WTC11 (cell line): ENCODE measurements around the gene UMAD1. TPM values are rescaled to one million over a fixed set of nuclear protein-coding genes. Genes with fewer than 3 reads are reported as not detected.

Source experiments
- ATAC-seq: fragments of 200-7000 bp; cut with Tn5 transposase; 2 replicates; pipeline ENCODE4 v1.10.0; 2021; ENCODE audit warnings: mild to moderate bottlenecking, moderate library complexity
- CTCF ChIA-PET: fragments of 300-600 bp; sonication (Branson Sonifier 250); formaldehyde crosslinking; loops from one replicate; lab custom pipeline; 2021; ENCODE audit warnings: antibody characterized with exemption; lab: Charles Lee
- POLR2A ChIA-PET: fragments of 350-600 bp; sonication (Branson Sonifier 250); formaldehyde crosslinking; loops from one replicate; lab custom pipeline; 2021; ENCODE audit warnings: antibody characterized with exemption; lab: Charles Lee
- DNase-seq: peaks from one replicate; pipeline ENCODE4 v3.0.0; 2021; ENCODE audit warnings: low spot score
- H3K27ac Mint-ChIP-seq: 2 replicates; pipeline ENCODE4 v1.8.0; 2021; ENCODE audit warnings: mixed read lengths
- H3K27me3 Mint-ChIP-seq: 2 replicates; pipeline ENCODE4 v1.8.0; 2021; ENCODE audit warnings: low read depth, mild to moderate bottlenecking, moderate library complexity, mixed read lengths
- H3K36me3 Mint-ChIP-seq: 2 replicates; pipeline ENCODE4 v1.8.0; 2021; ENCODE audit warnings: mixed read lengths
- H3K4me1 Mint-ChIP-seq: 2 replicates; pipeline ENCODE4 v1.8.0; 2022; ENCODE audit warnings: mixed read lengths
- H3K4me3 Mint-ChIP-seq: 2 replicates; pipeline ENCODE4 v1.8.0; 2021; ENCODE audit warnings: mild to moderate bottlenecking, moderate library complexity, mixed read lengths
- H3K9me3 Mint-ChIP-seq: 2 replicates; pipeline ENCODE4 v1.8.0; 2021; ENCODE audit warnings: mixed read lengths
- GABPB1 ChIP-seq: sonication (generic); formaldehyde crosslinking; IDR thresholded peaks from 2 replicates; pipeline ENCODE4 v1.8.1; 2023; ENCODE audit warnings: mild to moderate bottlenecking, missing genetic modification reagents
- HMGA2 ChIP-seq: fragments of 250-450 bp; sonication (Bioruptor Pico); IDR thresholded peaks from 2 replicates; pipeline ENCODE4 v1.4.0; 2021; ENCODE audit warnings: mild to moderate bottlenecking, moderate library complexity
- IRF2 ChIP-seq: sonication (generic); formaldehyde crosslinking; IDR thresholded peaks from 2 replicates; pipeline ENCODE4 v1.8.0; 2022; ENCODE audit warnings: low read depth, missing genetic modification reagents, borderline replicate concordance
- MXD4 ChIP-seq: fragments of 250-450 bp; sonication (Bioruptor Pico); IDR thresholded peaks from 2 replicates; pipeline ENCODE4 v1.8.0; 2021; ENCODE audit warnings: mild to moderate bottlenecking, moderate library complexity, borderline replicate concordance
- RELA ChIP-seq: sonication (generic); formaldehyde crosslinking; IDR thresholded peaks from 2 replicates; pipeline ENCODE4 v1.8.1; 2022; ENCODE audit warnings: missing genetic modification reagents, mild to moderate bottlenecking, borderline replicate concordance
- SMAD4 ChIP-seq: sonication (generic); formaldehyde crosslinking; IDR thresholded peaks from 2 replicates; pipeline ENCODE4 v1.8.0; 2022; ENCODE audit warnings: mild to moderate bottlenecking, missing genetic modification reagents
- ZNF263 ChIP-seq: sonication (generic); formaldehyde crosslinking; IDR thresholded peaks from 2 replicates; pipeline ENCODE4 v1.8.1; 2022; ENCODE audit warnings: low read depth, mild to moderate bottlenecking, moderate library complexity, missing genetic modification reagents
- ZNF416 ChIP-seq: fragments of 250-450 bp; sonication (Bioruptor Pico); IDR thresholded peaks from 2 replicates; pipeline ENCODE4 v1.9.0; 2021; ENCODE audit warnings: mild to moderate bottlenecking, inconsistent platforms
- total RNA-seq: library from RNA; stranded (reverse); gene quantifications from 3 replicates; pipeline ENCODE4 v1.2.3, GENCODE V29; 2021
- TF ChIP-seq, protein P1 (sequence below): sonication (generic); formaldehyde crosslinking; IDR thresholded peaks from 2 replicates; pipeline ENCODE4 v1.8.0; 2023; ENCODE audit warnings: missing genetic modification reagents
- TF ChIP-seq, protein P2 (sequence below): sonication (generic); formaldehyde crosslinking; IDR thresholded peaks from 2 replicates; pipeline ENCODE4 v1.8.1; 2023; ENCODE audit warnings: mild to moderate bottlenecking, missing genetic modification reagents, moderate library complexity
- TF ChIP-seq, protein P3 (sequence below): sonication (generic); formaldehyde crosslinking; IDR thresholded peaks from 2 replicates; pipeline ENCODE4 v1.8.1; 2022; ENCODE audit warnings: mild to moderate bottlenecking, missing genetic modification reagents, moderate library complexity, borderline replicate concordance
- TF ChIP-seq, protein P4 (sequence below): sonication (generic); formaldehyde crosslinking; IDR thresholded peaks from 2 replicates; pipeline ENCODE4 v1.8.1; 2023; ENCODE audit warnings: mild to moderate bottlenecking, missing genetic modification reagents
- TF ChIP-seq, protein P5 (sequence below): sonication (generic); formaldehyde crosslinking; IDR thresholded peaks from 2 replicates; pipeline ENCODE4 v1.8.0; 2022; ENCODE audit warnings: mild to moderate bottlenecking, missing genetic modification reagents
- TF ChIP-seq, protein P6 (sequence below): fragments of 250-450 bp; sonication (Bioruptor Pico); IDR thresholded peaks from 2 replicates; pipeline ENCODE4 v2.1.2; 2022; ENCODE audit warnings: mild to moderate bottlenecking, moderate library complexity
- TF ChIP-seq, protein P7 (sequence below): sonication (generic); formaldehyde crosslinking; conservative IDR thresholded peaks from 2 replicates; pipeline ENCODE4 v1.8.1; 2023; ENCODE audit warnings: mild to moderate bottlenecking, low read depth, missing genetic modification reagents, moderate library complexity
- TF ChIP-seq, protein P8 (sequence below): fragments of 250-450 bp; sonication (Bioruptor Pico); IDR thresholded peaks from 2 replicates; pipeline ENCODE4 v1.9.0; 2021; ENCODE audit warnings: mild to moderate bottlenecking
- TF ChIP-seq, protein P9 (sequence below): sonication (generic); formaldehyde crosslinking; IDR thresholded peaks from 2 replicates; pipeline ENCODE4 v1.8.1; 2023; ENCODE audit warnings: mild to moderate bottlenecking, missing genetic modification reagents, borderline replicate concordance
- TF ChIP-seq, protein P10 (sequence below): sonication (generic); formaldehyde crosslinking; IDR thresholded peaks from 2 replicates; pipeline ENCODE4 v1.8.1; 2022; ENCODE audit warnings: missing genetic modification reagents, borderline replicate concordance

Gene UMAD1
- total RNA-seq, 1 experiment from 2014 or later: 13.0 TPM

DNA sequence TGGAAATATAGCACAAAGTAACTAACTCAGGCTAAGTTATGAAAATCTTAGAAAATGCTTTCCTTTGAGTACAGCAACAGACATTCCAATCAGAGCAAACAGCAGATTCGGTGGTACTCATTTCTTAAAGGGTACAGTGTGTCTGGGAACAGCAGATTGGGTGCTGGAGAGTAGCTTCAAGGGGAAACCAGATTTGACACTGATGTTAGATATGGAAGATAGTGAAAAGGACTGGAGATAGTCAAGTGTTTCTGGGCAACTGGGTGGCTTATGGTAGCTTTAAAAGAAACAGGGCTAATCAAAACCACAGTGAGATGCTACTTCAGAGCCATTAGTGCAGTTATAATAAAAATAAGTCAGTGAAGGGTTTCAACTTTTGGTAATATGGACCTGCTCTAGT lies 12.1 kb upstream of the UMAD1 start:
- TF ChIP-seq ZNF263 (CRISPR knock-in tag) (no peak), IRF2 (CRISPR knock-in tag) (no peak), ZNF416 (no peak), RELA (no peak), HMGA2 (CRISPR knock-in tag) (no peak), MXD4 (no peak), SMAD4 (no peak), GABPB1 (CRISPR knock-in tag) (no peak)
- TF ChIP-seq, protein P1, sequence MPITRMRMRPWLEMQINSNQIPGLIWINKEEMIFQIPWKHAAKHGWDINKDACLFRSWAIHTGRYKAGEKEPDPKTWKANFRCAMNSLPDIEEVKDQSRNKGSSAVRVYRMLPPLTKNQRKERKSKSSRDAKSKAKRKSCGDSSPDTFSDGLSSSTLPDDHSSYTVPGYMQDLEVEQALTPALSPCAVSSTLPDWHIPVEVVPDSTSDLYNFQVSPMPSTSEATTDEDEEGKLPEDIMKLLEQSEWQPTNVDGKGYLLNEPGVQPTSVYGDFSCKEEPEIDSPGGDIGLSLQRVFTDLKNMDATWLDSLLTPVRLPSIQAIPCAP: no peak
- TF ChIP-seq, protein P2, sequence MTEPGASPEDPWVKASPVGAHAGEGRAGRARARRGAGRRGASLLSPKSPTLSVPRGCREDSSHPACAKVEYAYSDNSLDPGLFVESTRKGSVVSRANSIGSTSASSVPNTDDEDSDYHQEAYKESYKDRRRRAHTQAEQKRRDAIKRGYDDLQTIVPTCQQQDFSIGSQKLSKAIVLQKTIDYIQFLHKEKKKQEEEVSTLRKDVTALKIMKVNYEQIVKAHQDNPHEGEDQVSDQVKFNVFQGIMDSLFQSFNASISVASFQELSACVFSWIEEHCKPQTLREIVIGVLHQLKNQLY: no peak
- TF ChIP-seq, protein P3, sequence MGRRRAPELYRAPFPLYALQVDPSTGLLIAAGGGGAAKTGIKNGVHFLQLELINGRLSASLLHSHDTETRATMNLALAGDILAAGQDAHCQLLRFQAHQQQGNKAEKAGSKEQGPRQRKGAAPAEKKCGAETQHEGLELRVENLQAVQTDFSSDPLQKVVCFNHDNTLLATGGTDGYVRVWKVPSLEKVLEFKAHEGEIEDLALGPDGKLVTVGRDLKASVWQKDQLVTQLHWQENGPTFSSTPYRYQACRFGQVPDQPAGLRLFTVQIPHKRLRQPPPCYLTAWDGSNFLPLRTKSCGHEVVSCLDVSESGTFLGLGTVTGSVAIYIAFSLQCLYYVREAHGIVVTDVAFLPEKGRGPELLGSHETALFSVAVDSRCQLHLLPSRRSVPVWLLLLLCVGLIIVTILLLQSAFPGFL: no peak
- TF ChIP-seq, protein P4, sequence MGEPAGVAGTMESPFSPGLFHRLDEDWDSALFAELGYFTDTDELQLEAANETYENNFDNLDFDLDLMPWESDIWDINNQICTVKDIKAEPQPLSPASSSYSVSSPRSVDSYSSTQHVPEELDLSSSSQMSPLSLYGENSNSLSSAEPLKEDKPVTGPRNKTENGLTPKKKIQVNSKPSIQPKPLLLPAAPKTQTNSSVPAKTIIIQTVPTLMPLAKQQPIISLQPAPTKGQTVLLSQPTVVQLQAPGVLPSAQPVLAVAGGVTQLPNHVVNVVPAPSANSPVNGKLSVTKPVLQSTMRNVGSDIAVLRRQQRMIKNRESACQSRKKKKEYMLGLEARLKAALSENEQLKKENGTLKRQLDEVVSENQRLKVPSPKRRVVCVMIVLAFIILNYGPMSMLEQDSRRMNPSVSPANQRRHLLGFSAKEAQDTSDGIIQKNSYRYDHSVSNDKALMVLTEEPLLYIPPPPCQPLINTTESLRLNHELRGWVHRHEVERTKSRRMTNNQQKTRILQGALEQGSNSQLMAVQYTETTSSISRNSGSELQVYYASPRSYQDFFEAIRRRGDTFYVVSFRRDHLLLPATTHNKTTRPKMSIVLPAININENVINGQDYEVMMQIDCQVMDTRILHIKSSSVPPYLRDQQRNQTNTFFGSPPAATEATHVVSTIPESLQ: no peak
- TF ChIP-seq, protein P5, sequence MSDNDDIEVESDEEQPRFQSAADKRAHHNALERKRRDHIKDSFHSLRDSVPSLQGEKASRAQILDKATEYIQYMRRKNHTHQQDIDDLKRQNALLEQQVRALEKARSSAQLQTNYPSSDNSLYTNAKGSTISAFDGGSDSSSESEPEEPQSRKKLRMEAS (CRISPR knock-in tag): no peak
- TF ChIP-seq, protein P6, sequence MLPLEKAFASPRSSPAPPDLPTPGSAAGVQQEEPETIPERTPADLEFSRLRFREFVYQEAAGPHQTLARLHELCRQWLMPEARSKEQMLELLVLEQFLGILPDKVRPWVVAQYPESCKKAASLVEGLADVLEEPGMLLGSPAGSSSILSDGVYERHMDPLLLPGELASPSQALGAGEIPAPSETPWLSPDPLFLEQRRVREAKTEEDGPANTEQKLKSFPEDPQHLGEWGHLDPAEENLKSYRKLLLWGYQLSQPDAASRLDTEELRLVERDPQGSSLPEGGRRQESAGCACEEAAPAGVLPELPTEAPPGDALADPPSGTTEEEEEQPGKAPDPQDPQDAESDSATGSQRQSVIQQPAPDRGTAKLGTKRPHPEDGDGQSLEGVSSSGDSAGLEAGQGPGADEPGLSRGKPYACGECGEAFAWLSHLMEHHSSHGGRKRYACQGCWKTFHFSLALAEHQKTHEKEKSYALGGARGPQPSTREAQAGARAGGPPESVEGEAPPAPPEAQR (CRISPR knock-in tag): no peak
- TF ChIP-seq, protein P7, sequence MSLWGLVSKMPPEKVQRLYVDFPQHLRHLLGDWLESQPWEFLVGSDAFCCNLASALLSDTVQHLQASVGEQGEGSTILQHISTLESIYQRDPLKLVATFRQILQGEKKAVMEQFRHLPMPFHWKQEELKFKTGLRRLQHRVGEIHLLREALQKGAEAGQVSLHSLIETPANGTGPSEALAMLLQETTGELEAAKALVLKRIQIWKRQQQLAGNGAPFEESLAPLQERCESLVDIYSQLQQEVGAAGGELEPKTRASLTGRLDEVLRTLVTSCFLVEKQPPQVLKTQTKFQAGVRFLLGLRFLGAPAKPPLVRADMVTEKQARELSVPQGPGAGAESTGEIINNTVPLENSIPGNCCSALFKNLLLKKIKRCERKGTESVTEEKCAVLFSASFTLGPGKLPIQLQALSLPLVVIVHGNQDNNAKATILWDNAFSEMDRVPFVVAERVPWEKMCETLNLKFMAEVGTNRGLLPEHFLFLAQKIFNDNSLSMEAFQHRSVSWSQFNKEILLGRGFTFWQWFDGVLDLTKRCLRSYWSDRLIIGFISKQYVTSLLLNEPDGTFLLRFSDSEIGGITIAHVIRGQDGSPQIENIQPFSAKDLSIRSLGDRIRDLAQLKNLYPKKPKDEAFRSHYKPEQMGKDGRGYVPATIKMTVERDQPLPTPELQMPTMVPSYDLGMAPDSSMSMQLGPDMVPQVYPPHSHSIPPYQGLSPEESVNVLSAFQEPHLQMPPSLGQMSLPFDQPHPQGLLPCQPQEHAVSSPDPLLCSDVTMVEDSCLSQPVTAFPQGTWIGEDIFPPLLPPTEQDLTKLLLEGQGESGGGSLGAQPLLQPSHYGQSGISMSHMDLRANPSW: no peak
- TF ChIP-seq, protein P8, sequence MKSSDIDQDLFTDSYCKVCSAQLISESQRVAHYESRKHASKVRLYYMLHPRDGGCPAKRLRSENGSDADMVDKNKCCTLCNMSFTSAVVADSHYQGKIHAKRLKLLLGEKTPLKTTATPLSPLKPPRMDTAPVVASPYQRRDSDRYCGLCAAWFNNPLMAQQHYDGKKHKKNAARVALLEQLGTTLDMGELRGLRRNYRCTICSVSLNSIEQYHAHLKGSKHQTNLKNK (CRISPR knock-in tag): no peak
- TF ChIP-seq, protein P9, sequence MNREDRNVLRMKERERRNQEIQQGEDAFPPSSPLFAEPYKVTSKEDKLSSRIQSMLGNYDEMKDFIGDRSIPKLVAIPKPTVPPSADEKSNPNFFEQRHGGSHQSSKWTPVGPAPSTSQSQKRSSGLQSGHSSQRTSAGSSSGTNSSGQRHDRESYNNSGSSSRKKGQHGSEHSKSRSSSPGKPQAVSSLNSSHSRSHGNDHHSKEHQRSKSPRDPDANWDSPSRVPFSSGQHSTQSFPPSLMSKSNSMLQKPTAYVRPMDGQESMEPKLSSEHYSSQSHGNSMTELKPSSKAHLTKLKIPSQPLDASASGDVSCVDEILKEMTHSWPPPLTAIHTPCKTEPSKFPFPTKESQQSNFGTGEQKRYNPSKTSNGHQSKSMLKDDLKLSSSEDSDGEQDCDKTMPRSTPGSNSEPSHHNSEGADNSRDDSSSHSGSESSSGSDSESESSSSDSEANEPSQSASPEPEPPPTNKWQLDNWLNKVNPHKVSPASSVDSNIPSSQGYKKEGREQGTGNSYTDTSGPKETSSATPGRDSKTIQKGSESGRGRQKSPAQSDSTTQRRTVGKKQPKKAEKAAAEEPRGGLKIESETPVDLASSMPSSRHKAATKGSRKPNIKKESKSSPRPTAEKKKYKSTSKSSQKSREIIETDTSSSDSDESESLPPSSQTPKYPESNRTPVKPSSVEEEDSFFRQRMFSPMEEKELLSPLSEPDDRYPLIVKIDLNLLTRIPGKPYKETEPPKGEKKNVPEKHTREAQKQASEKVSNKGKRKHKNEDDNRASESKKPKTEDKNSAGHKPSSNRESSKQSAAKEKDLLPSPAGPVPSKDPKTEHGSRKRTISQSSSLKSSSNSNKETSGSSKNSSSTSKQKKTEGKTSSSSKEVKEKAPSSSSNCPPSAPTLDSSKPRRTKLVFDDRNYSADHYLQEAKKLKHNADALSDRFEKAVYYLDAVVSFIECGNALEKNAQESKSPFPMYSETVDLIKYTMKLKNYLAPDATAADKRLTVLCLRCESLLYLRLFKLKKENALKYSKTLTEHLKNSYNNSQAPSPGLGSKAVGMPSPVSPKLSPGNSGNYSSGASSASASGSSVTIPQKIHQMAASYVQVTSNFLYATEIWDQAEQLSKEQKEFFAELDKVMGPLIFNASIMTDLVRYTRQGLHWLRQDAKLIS (CRISPR knock-in tag): no peak
- TF ChIP-seq, protein P10, sequence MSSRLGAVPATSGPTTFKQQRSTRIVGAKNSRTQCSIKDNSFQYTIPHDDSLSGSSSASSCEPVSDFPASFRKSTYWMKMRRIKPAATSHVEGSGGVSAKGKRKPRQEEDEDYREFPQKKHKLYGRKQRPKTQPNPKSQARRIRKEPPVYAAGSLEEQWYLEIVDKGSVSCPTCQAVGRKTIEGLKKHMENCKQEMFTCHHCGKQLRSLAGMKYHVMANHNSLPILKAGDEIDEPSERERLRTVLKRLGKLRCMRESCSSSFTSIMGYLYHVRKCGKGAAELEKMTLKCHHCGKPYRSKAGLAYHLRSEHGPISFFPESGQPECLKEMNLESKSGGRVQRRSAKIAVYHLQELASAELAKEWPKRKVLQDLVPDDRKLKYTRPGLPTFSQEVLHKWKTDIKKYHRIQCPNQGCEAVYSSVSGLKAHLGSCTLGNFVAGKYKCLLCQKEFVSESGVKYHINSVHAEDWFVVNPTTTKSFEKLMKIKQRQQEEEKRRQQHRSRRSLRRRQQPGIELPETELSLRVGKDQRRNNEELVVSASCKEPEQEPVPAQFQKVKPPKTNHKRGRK (CRISPR knock-in tag): no peak
- POLR2A ChIA-PET: no interaction called here
- H3K9me3 Mint-ChIP-seq: peaks cover 73% of the 10 kb centered on the region
- ATAC-seq (no peak), DNase-seq (no peak)
- CTCF ChIA-PET: no interaction called here
- H3K4me1 Mint-ChIP-seq: peaks cover under 1% of the 10 kb centered on the region; the same call in 1 of the 2 replicates
- H3K27me3 Mint-ChIP-seq: no peaks in the 10 kb centered on the region
- H3K27ac Mint-ChIP-seq: no peak overlapping the region
- no peak overlapping the region for H3K4me3 Mint-ChIP-seq
- H3K36me3 Mint-ChIP-seq: peaks cover 44% of the 10 kb centered on the region
